ENCODE results near the gene TPD52L1. TPM values are rescaled to one million over a fixed set of nuclear protein-coding genes. Genes with fewer than 3 reads are reported as not detected.

TPD52L1 gene
- total and polyA plus RNA-seq, 2 of the 13 experiments (the other 11 are each of a cell fraction or from before 2014, with no cell fraction given) = 0.49 to 0.53 TPM

DNA sequence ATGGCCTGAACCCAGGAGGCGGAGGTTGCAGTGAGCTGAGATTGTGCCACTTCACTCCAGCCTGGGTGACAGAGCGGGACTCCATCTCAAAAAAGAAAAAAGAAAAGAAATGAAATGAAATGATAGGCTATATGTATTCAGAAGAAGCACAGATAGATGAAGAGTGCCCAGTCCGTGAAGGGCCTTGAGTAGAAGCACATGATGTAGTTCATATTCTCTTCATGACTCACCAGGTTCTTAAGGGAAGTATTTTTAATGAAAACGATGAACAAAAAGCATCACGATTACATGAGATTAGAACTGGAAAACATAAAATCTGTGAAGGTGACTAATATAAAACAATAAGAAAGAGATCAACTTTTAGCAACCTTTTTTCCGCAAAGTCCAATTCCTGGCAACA lies 29.8 kb downstream of the TPD52L1 start (continued):
- TF ChIP-seq ZFP82 (CRISPR knock-in tag; IDR thresholded peaks at IDR 0.05; ENCODE audit: borderline replicate concordance) (no peak), ZSCAN5A (CRISPR knock-in tag; IDR thresholded peaks at IDR 0.05; ENCODE audit: borderline replicate concordance) (no peak), ADNP (CRISPR knock-in tag; IDR thresholded peaks at IDR 0.05) (no peak), FOSL2 (CRISPR knock-in tag; IDR thresholded peaks at IDR 0.05) (no peak)

DNA sequence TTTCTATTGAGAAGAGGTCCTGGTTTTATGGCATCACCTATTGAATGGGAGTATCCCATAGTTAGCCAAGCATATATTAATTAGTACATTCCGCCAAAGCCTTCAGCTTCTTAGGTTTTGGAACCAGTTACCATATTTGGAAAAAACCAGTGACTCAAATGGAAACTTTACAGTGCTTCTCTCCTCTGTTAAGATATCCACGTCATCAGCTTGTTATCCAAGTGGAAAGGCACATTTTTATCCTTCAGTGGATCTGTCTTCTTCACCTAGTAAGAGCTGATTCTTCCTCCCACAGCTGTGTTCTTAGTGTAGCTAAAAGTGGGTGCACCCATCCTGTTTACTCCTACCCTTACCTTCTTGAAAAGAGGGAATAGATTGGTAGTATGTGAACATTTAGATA lies 34.5 kb downstream of the TPD52L1 start:
- intact Hi-C loops (cut with micrococcal nuclease; ENCODE audit: unreplicated experiment) = no loop called here
- Histone ChIP-seq H3K27me3 (ENCODE audit: control insufficient read depth in 1 of 2, insufficient read depth in 2 of 2, low read length in 2 of 2) (no peaks in the 10 kb centered on the region), H3K79me2 (ENCODE audit: insufficient read depth, low read length) (no peaks in the 10 kb centered on the region), H3K27ac (ENCODE audit: extremely low read length, insufficient read depth, low read length) (no peak overlapping the region), H3K4me1 (ENCODE audit: insufficient read depth, low read length) (no peaks in the 10 kb centered on the region), H3K9ac (ENCODE audit: insufficient read depth, low read depth, low read length) (no peak overlapping the region), H2AFZ (ENCODE audit: low read length) (no peak overlapping the region), H3K4me2 (ENCODE audit: low read depth, low read length) (no peak overlapping the region), H3K4me3 (replicated peaks in 1 of 3; ENCODE audit: insufficient read depth in 1 of 3, low read depth in 2 of 3, low read length in 3 of 3) (no peak overlapping the region), H3K9me3 (ENCODE audit: low read length) (no peaks in the 10 kb centered on the region), H4K20me1 (ENCODE audit: insufficient read depth, low read length) (no peaks in the 10 kb centered on the region), H3K36me3 (replicated peaks in 1 of 2; ENCODE audit: control insufficient read depth in 1 of 2, insufficient read depth in 2 of 2, low read length in 2 of 2) (no peaks in the 10 kb centered on the region)
- in situ Hi-C loops (cut with HindIII; ENCODE audit: extremely low pct_ligation_motif_present, low pct_unique_long_range_greater_than_20kb) = no loop called here
- no peak for FAIRE-seq
- DNase-seq (ENCODE audit: low spot score) = no peak
- ChIA-PET CTCF (ENCODE audit: low intra/inter-chr PET ratio, low total read pairs) (no interaction called here), POLR2A (no interaction called here)
- no peak for ATAC-seq
- BruUV-seq (replicated peaks) = no TSS peak
- 0% methylated on average over 2 of the region's 2 CpGs for WGBS (ENCODE audit: low lambda C conversion rate)
- TF ChIP-seq CREB1 (IDR thresholded peaks at IDR 0.05) (peak; percentile 74), CREB1 (CRISPR knock-in tag; IDR thresholded peaks at IDR 0.05) (no peak), KLF11 (CRISPR knock-in tag; IDR thresholded peaks at IDR 0.05) (no peak)
